HCT116 (cell line): Measurements from ENCODE around the gene RABGGTA. TPM values are rescaled to one million over a fixed set of nuclear protein-coding genes. Genes with fewer than 3 reads are reported as not detected.

Experiments
- ATAC-seq: fragments of 200-7000 bp; cut with Tn5 transposase; 2 replicates; pipeline ENCODE4 v1.9.1; 2020; ENCODE audit warnings: mild to moderate bottlenecking, moderate library complexity
- BruUV-seq: library from RNA; stranded (reverse); fragments of 400-500 nt; replicated peaks from 2 replicates; lab custom pipeline; 2021; lab: Mats Ljungman, UMichigan
- CTCF ChIA-PET: fragments of 300-600 bp; sonication (Branson Sonifier 250); formaldehyde crosslinking; loops from one replicate; lab custom pipeline; 2021; ENCODE audit warnings: antibody characterized with exemption; lab: Charles Lee
- POLR2A ChIA-PET: fragments of 300-600, 350-600 bp; sonication (Branson Sonifier 250); formaldehyde crosslinking; loops from one replicate; lab custom pipeline; 2021; ENCODE audit warnings: antibody characterized with exemption; lab: Charles Lee
- RAD21 ChIA-PET, 2 experiments: fragments of 300-600 bp; sonication (Branson Sonifier 250); formaldehyde crosslinking; loops; one replicate each; lab custom pipeline; 2023; ENCODE audit warnings: low total read pairs in 2 of 2; ENCODE audit not compliant: uncharacterized antibody in 2 of 2, unreplicated experiment in 2 of 2, low non-redundant PET in 1 of 2; lab: Charles Lee
- DNase-seq: peaks from one replicate; pipeline ENCODE4 v3.0.0-alpha.2; 2010; ENCODE audit warnings: low read depth, low spot score
- H2AFZ ChIP-seq: fragments of 200-600 bp; shearing (Covaris generic), sonication (generic); 2 replicates; pipeline ENCODE4 v1.6.1; 2017; ENCODE audit warnings: low read depth, mixed run types, mixed read lengths, antibody characterized with exemption, low read length; ENCODE audit not compliant: poor library complexity, severe bottlenecking
- H3K27ac ChIP-seq: 2 replicates; pipeline ENCODE4 v1.5.1; 2012; ENCODE audit warnings: low read depth, low read length
- H3K27me3 ChIP-seq: fragments of 200-600 bp; sonication (generic); 2 replicates; pipeline ENCODE4 v1.6.1; 2016; ENCODE audit warnings: mixed run types, low read length, mixed read lengths; ENCODE audit not compliant: insufficient read depth
- H3K36me3 ChIP-seq, 2 experiments: fragments of 200-500 bp in 1 of 2; fragments of 200-600 bp in 1 of 2; sonication (Bioruptor generic) in 1 of 2; sonication (generic) in 1 of 2; 2 replicates each; pipeline versions ENCODE4 v1.5.1 to v1.6.1; 2014 to 2016; ENCODE audit warnings: low read length in 2 of 2, inconsistent platforms in 1 of 2, mixed read lengths in 1 of 2, mixed run types in 1 of 2; ENCODE audit not compliant: insufficient read depth in 2 of 2, control insufficient read depth in 1 of 2
- H3K4me1 ChIP-seq, 2 experiments: fragments of 200-600 bp in 1 of 2; sonication (generic) in 1 of 2; 2 replicates each; pipeline versions ENCODE4 v1.5.1 to v1.6.1; 2012 to 2017; ENCODE audit warnings: low read length in 2 of 2, inconsistent platforms in 1 of 2, mild to moderate bottlenecking in 1 of 2, mixed read lengths in 1 of 2, mixed run types in 1 of 2, moderate library complexity in 1 of 2; ENCODE audit not compliant: insufficient read depth in 2 of 2, control insufficient read depth in 1 of 2
- H3K4me2 ChIP-seq: fragments of 200-600 bp; sonication (generic); 2 replicates; pipeline ENCODE4 v1.6.1; 2017; ENCODE audit warnings: mixed run types, low read length, mixed read lengths
- H3K4me3 ChIP-seq, 2 experiments: fragments of 200-600 bp in 1 of 2; sonication (generic) in 1 of 2; replicated peaks in 1 of 2; 2 replicates each; pipeline ENCODE4 v1.5.1; 2011 to 2016; ENCODE audit warnings: low read length in 2 of 2, control low read depth in 1 of 2, low read depth in 1 of 2, mild to moderate bottlenecking in 1 of 2, mixed read lengths in 1 of 2, mixed run types in 1 of 2
- H3K79me2 ChIP-seq: fragments of 200-600 bp; sonication (generic); 2 replicates; pipeline ENCODE4 v1.6.1; 2017; ENCODE audit warnings: mild to moderate bottlenecking, mixed run types, low read length, moderate library complexity, mixed read lengths; ENCODE audit not compliant: insufficient read depth
- H3K9ac ChIP-seq: fragments of 200-600 bp; sonication (generic); 2 replicates; pipeline ENCODE4 v1.6.1; 2016; ENCODE audit warnings: low read length, mixed read lengths
- H3K9me2 ChIP-seq: fragments of 200-600 bp; sonication (generic), shearing (Covaris generic); 2 replicates; pipeline ENCODE4 v1.6.1; 2017; ENCODE audit warnings: mixed run types, mild to moderate bottlenecking, moderate library complexity; ENCODE audit not compliant: insufficient read depth
- H3K9me3 ChIP-seq, 2 experiments: fragments of 200-500 bp in 1 of 2; fragments of 200-600 bp in 1 of 2; sonication (Bioruptor generic) in 1 of 2; sonication (generic) in 1 of 2; 2 replicates each; pipeline ENCODE4 v1.6.1; 2014 to 2017; ENCODE audit warnings: low read length in 2 of 2, mixed read lengths in 2 of 2, inconsistent platforms in 1 of 2, low read depth in 1 of 2, mild to moderate bottlenecking in 1 of 2, mixed run types in 1 of 2, moderate library complexity in 1 of 2; ENCODE audit not compliant: control insufficient read depth in 1 of 2, insufficient read depth in 1 of 2
- H4K20me1 ChIP-seq: fragments of 200-600 bp; sonication (generic), shearing (Covaris generic); 2 replicates; pipeline ENCODE4 v1.6.1; 2017; ENCODE audit warnings: mixed run types, mild to moderate bottlenecking, moderate library complexity; ENCODE audit not compliant: insufficient read depth
- CEBPB ChIP-seq: IDR thresholded peaks from 2 replicates; pipeline ENCODE4 v1.6.1; 2012; ENCODE audit warnings: low read depth
- ELF1 ChIP-seq: IDR thresholded peaks from 2 replicates; pipeline ENCODE4 v1.6.1; 2012; ENCODE audit warnings: low read depth, borderline replicate concordance
- POLR2AphosphoS5 ChIP-seq: IDR thresholded peaks from 2 replicates; pipeline ENCODE4 v1.6.1; 2011; ENCODE audit warnings: mild to moderate bottlenecking, low read depth, low read length, moderate library complexity
- RAD21 ChIP-seq: IDR thresholded peaks from 2 replicates; pipeline ENCODE4 v1.6.1; 2012; ENCODE audit warnings: low read depth, mild to moderate bottlenecking
- SIN3A ChIP-seq: IDR thresholded peaks from 2 replicates; pipeline ENCODE4 v1.6.1; 2012; ENCODE audit warnings: low read depth
- SP1 ChIP-seq: IDR thresholded peaks from 2 replicates; pipeline ENCODE4 v1.6.1; 2012; ENCODE audit warnings: low read depth
- TCF7L2 ChIP-seq: IDR thresholded peaks from 2 replicates; pipeline ENCODE4 v1.7.0; 2011; ENCODE audit warnings: borderline replicate concordance, inconsistent platforms; ENCODE audit not compliant: insufficient read depth, insufficient read length; ENCODE audit errors: extremely low read depth
- YY1 ChIP-seq: IDR thresholded peaks from 2 replicates; pipeline ENCODE4 v1.6.1; 2011; ENCODE audit warnings: low read length, low read depth, moderate library complexity, mild to moderate bottlenecking; ENCODE audit not compliant: insufficient replicate concordance; ENCODE audit errors: extremely low read depth
- ZFX ChIP-seq: fragments of 450-650 bp; IDR thresholded peaks from 2 replicates; pipeline ENCODE4 v1.6.1; 2017
- ZNF274 ChIP-seq: fragments of 200-500 bp; sonication (Bioruptor generic); IDR thresholded peaks from 2 replicates; pipeline ENCODE4 v1.6.1; 2014; ENCODE audit warnings: mild to moderate bottlenecking, low read depth, low read length, inconsistent platforms
- intact Hi-C: fragments of 100-400 bp; cut with micrococcal nuclease; formaldehyde crosslinking; loops from 2 replicates; pipeline ENCODE4 v1.10.0; 2022
- total RNA-seq: library from RNA; stranded (reverse); gene quantifications from one replicate; pipeline ENCODE4 v1.2.1, GENCODE V29; 2021; ENCODE audit not compliant: unreplicated experiment
- TF ChIP-seq, protein P1 (sequence below): IDR thresholded peaks from 2 replicates; pipeline ENCODE4 v1.6.1; 2012
- TF ChIP-seq, protein P2 (sequence below): IDR thresholded peaks from 2 replicates; pipeline ENCODE4 v1.6.1; 2011; ENCODE audit warnings: mild to moderate bottlenecking, low read length, moderate library complexity; ENCODE audit not compliant: insufficient replicate concordance; ENCODE audit errors: extremely low read depth
- TF ChIP-seq, protein P3 (sequence below), 3 experiments: fragments of 200-600 bp in 1 of 3; sonication (generic) in 1 of 3; IDR thresholded peaks in 2 of 3; conservative IDR thresholded peaks in 1 of 3; 2 replicates each; pipeline ENCODE4 v1.5.1; 2012 to 2017; ENCODE audit warnings: low read depth in 2 of 3, low read length in 2 of 3, antibody characterized with exemption in 1 of 3, borderline replicate concordance in 1 of 3, control low read depth in 1 of 3, mild to moderate bottlenecking in 1 of 3, mixed read lengths in 1 of 3, mixed run types in 1 of 3, moderate library complexity in 1 of 3; ENCODE audit not compliant: insufficient read depth in 1 of 3
- TF ChIP-seq, protein P4 (sequence below): IDR thresholded peaks from 2 replicates; pipeline ENCODE4 v1.6.1; 2012

Gene RABGGTA
- total RNA-seq, 1 experiment from 2014 or later: 40.8 TPM

DNA sequence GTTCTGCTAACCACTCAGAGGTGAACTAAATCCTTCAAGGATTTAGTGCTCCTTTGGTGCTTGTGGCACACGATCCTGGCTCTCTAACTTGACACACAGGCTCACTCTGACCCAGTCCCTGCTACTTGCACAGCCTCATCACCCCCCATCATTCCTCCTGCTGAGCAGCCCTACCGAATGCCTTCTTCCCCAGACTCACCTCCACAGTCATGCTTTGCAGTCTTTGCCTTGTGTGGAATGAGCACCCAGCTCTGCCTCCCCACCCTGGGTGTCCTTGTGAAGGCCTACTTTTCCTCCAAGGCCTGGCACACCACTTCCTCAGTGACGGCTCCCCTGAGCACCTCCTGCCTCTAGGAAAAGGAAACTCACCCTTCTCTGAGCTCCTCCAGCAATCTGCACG, 21.0 kb downstream of the RABGGTA start (continued):
- TF ChIP-seq ELF1 (no peak), ZFX (no peak), CEBPB (no peak), SIN3A (no peak), POLR2AphosphoS5 (no peak), YY1 (no peak), ZNF274 (no peak), RAD21 (no peak)
- TF ChIP-seq, protein P1, sequence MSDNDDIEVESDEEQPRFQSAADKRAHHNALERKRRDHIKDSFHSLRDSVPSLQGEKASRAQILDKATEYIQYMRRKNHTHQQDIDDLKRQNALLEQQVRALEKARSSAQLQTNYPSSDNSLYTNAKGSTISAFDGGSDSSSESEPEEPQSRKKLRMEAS: no peak
- TF ChIP-seq, protein P2, sequence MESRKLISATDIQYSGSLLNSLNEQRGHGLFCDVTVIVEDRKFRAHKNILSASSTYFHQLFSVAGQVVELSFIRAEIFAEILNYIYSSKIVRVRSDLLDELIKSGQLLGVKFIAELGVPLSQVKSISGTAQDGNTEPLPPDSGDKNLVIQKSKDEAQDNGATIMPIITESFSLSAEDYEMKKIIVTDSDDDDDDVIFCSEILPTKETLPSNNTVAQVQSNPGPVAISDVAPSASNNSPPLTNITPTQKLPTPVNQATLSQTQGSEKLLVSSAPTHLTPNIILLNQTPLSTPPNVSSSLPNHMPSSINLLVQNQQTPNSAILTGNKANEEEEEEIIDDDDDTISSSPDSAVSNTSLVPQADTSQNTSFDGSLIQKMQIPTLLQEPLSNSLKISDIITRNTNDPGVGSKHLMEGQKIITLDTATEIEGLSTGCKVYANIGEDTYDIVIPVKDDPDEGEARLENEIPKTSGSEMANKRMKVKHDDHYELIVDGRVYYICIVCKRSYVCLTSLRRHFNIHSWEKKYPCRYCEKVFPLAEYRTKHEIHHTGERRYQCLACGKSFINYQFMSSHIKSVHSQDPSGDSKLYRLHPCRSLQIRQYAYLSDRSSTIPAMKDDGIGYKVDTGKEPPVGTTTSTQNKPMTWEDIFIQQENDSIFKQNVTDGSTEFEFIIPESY: no peak

DNA sequence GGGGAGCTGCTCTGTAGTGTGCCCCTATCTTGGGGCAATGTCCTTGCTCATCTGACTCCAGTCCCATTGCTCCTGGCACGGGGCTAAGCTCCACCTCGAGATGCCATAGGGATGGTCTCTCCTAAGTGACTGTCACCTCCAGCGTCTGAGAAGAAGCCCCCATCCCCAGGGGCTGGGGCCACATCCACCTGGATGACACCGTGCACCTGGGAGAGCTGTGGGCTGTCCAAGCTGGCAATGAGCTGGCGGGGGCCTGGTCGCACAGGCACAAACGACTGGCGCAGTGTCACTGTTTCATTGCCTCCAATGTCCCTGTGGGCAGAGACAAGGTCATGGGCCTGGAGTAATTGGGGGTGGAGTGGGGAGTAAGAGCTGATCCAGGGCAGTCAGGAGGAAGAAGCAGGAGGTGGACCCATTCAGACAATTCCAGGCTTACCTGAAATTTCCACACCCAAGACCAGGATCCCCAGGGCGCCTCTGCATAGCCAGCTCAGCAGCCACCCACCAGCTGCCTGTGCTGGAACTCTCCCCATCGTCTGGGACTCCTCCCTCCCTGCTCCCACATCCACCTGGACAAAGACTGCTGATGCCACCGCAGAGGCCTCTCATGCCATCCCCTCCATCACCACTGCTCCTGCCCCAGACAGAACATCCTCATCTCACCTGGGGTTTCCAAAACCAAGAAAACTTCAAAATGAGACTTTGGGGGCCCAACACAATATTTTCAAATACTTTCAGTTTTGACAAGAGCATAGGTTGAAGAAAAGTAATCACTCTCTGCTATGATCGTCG, 22.0 kb downstream of the RABGGTA start:
- no peak for ATAC-seq
- Histone ChIP-seq H4K20me1 (no peaks in the 10 kb centered on the region), H3K27ac (no peak overlapping the region), H2AFZ (no peak overlapping the region), H3K4me1 (peaks cover 0 to 5% of the 10 kb centered on the region in 2 experiments; a peak in 1 of 4 replicates), H3K9ac (no peak overlapping the region), H3K9me2 (no peaks in the 10 kb centered on the region), H3K79me2 (no peaks in the 10 kb centered on the region), H3K36me3 (no peaks in the 10 kb centered on the region), H3K9me3 (no peaks in the 10 kb centered on the region), H3K27me3 (no peaks in the 10 kb centered on the region), H3K4me3 (no peak overlapping the region), H3K4me2 (no peak overlapping the region)
- intact Hi-C loops: no loop called here
- no TSS peak for BruUV-seq
- no peak for DNase-seq
- RAD21 ChIA-PET: no interaction called here
- TF ChIP-seq SP1 (no peak), TCF7L2 (no peak)
- TF ChIP-seq, protein P3, sequence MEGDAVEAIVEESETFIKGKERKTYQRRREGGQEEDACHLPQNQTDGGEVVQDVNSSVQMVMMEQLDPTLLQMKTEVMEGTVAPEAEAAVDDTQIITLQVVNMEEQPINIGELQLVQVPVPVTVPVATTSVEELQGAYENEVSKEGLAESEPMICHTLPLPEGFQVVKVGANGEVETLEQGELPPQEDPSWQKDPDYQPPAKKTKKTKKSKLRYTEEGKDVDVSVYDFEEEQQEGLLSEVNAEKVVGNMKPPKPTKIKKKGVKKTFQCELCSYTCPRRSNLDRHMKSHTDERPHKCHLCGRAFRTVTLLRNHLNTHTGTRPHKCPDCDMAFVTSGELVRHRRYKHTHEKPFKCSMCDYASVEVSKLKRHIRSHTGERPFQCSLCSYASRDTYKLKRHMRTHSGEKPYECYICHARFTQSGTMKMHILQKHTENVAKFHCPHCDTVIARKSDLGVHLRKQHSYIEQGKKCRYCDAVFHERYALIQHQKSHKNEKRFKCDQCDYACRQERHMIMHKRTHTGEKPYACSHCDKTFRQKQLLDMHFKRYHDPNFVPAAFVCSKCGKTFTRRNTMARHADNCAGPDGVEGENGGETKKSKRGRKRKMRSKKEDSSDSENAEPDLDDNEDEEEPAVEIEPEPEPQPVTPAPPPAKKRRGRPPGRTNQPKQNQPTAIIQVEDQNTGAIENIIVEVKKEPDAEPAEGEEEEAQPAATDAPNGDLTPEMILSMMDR (IDR thresholded peaks at IDR 0.05 in 2 of 3, conservative IDR thresholded peaks at IDR 0.05 in 1 of 3; ENCODE audit: borderline replicate concordance in 1 of 3, insufficient read depth in 1 of 3, low read depth in 2 of 3, low read length in 2 of 3): no peak
- TF ChIP-seq, protein P4, sequence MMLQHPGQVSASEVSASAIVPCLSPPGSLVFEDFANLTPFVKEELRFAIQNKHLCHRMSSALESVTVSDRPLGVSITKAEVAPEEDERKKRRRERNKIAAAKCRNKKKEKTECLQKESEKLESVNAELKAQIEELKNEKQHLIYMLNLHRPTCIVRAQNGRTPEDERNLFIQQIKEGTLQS: no peak
- POLR2A ChIA-PET: no interaction called here
- CTCF ChIA-PET: no interaction called here
